Upper lobe of left lung (tissue), 6 donors: Measurements from ENCODE around the gene SMTNL2. TPM values are rescaled to one million over a fixed set of nuclear protein-coding genes. Genes with fewer than 3 reads are reported as not detected.

Source experiments
- ATAC-seq, 2 donors: fragments of 200-7000 bp; cut with Tn5 transposase; one replicate each; pipeline ENCODE4 v1.9.1; 2022; ENCODE audit warnings: mild to moderate bottlenecking in 2 of 2, moderate library complexity in 2 of 2; ENCODE audit not compliant: low FRiP score in 2 of 2
- DNase-seq, 2 donors: peaks; one replicate each; pipeline ENCODE4 v3.0.0-alpha.2; 2019 to 2020
- H3K27ac ChIP-seq, 4 donors: fragments of 200-600 bp; sonication (generic); one replicate each; pipeline ENCODE4 v1.5.1; 2016 to 2019
- H3K27me3 ChIP-seq, 4 donors: fragments of 200-600 bp; sonication (generic); one replicate each; pipeline ENCODE4 v1.5.1; 2017 to 2019
- H3K36me3 ChIP-seq, 4 donors: fragments of 200-600 bp; sonication (generic); one replicate each; pipeline ENCODE4 v1.5.1; 2016 to 2019
- H3K4me1 ChIP-seq, 4 donors: fragments of 200-600 bp; sonication (generic); one replicate each; pipeline ENCODE4 v1.5.1; 2018 to 2019
- H3K4me3 ChIP-seq, 4 donors: fragments of 200-600 bp; sonication (generic); one replicate each; pipeline ENCODE4 v1.5.1; 2017 to 2019; ENCODE audit warnings: mild to moderate bottlenecking in 2 of 4, moderate library complexity in 1 of 4
- H3K9me3 ChIP-seq, 4 donors: fragments of 200-600 bp; sonication (generic); one replicate each; pipeline ENCODE4 v1.5.1; 2018 to 2019
- EP300 ChIP-seq, 4 donors: sonication (generic); formaldehyde crosslinking; IDR thresholded peaks; one replicate each; pipeline ENCODE4 v1.5.1; 2017; ENCODE audit warnings: antibody characterized with exemption in 4 of 4, control low read depth in 2 of 4
- POLR2A ChIP-seq, 4 donors: fragments of 450-650 bp; IDR thresholded peaks; one replicate each; pipeline ENCODE4 v1.5.1; 2016 to 2017; ENCODE audit warnings: antibody characterized with exemption in 4 of 4, mild to moderate bottlenecking in 2 of 4
- POLR2AphosphoS5 ChIP-seq, 2 donors: sonication (generic); formaldehyde crosslinking; IDR thresholded peaks; one replicate each; pipeline ENCODE4 v1.5.1; 2017; ENCODE audit warnings: antibody characterized with exemption in 2 of 2
- WGBS, 2 donors: methylation state at CpG; one replicate each; pipeline ENCODE4 v1.1.5; 2017 to 2018; 5-methylcytosine and 5-hydroxymethylcytosine counted together
- total RNA-seq, 6 donors: library from RNA; depleted of rRNA in 4 of 6; stranded (reverse); fragments of >200 nt in 4 of 6; gene quantifications; one replicate each; pipeline versions ENCODE4 v1.1.0 to v1.2.1, GENCODE V29; 2016 to 2021
- TF ChIP-seq, protein P1 (sequence below), 6 experiments: fragments of 450-650 bp in 4 of 6; fragments of 200-600 bp in 2 of 6; sonication (generic) in 2 of 6; IDR thresholded peaks; one replicate each; pipeline ENCODE4 v1.5.1; 2016 to 2019; ENCODE audit warnings: antibody characterized with exemption in 6 of 6
- donor health status: DM: no; HTN: no; CAD: no; lungs with moderate emphysema.
- donor health status: DM: no; HTN: yes; CAD: no; lungs with severe emphysema.

The SMTNL2 gene
- total RNA-seq, 6 donors from 2014 or later = 0.49 to 7.3 (median 3.6) TPM

DNA sequence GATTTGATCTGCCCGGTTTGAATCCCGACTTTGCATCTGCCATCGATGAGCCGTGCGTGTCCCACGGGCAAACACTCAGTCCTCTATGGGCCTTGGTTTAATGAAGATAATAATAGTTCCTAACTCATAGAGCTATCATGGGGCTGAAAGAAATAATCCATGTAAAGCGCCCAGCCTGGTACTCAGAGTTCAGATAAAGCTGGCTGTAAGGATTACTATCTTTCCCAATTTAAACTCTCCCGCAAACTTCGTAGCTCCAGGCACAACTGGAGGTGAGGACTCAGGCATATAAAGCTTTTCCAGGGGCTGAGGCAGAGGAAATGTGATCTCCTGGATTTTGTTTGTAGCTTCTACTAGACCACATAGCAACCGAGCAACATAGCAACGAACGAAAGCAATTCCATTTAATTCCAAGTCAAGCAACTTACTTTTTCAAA, 40.9 kb downstream of the SMTNL2 start:
- Histone ChIP-seq H3K36me3 (no peaks in the 10 kb centered on the region), H3K27me3 (no peaks in the 10 kb centered on the region), H3K4me1 (peaks cover 4 to 8% (median 6%) of the 10 kb centered on the region in 4 donors), H3K9me3 (no peaks in the 10 kb centered on the region), H3K27ac (no peak overlapping the region), H3K4me3 (no peak overlapping the region)
- 85 to 88% methylated on average over 12 of the region's 12 CpGs for WGBS, 2 donors
- TF ChIP-seq POLR2A (IDR thresholded peaks at IDR 0.05) (no peak), EP300 (IDR thresholded peaks at IDR 0.05) (no peak), POLR2AphosphoS5 (IDR thresholded peaks at IDR 0.05) (no peak)
- TF ChIP-seq, protein P1, sequence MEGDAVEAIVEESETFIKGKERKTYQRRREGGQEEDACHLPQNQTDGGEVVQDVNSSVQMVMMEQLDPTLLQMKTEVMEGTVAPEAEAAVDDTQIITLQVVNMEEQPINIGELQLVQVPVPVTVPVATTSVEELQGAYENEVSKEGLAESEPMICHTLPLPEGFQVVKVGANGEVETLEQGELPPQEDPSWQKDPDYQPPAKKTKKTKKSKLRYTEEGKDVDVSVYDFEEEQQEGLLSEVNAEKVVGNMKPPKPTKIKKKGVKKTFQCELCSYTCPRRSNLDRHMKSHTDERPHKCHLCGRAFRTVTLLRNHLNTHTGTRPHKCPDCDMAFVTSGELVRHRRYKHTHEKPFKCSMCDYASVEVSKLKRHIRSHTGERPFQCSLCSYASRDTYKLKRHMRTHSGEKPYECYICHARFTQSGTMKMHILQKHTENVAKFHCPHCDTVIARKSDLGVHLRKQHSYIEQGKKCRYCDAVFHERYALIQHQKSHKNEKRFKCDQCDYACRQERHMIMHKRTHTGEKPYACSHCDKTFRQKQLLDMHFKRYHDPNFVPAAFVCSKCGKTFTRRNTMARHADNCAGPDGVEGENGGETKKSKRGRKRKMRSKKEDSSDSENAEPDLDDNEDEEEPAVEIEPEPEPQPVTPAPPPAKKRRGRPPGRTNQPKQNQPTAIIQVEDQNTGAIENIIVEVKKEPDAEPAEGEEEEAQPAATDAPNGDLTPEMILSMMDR (IDR thresholded peaks at IDR 0.05) = no peak
- ATAC-seq = peak in 1 of 2 donors; percentile 52
- DNase-seq = no peak

DNA sequence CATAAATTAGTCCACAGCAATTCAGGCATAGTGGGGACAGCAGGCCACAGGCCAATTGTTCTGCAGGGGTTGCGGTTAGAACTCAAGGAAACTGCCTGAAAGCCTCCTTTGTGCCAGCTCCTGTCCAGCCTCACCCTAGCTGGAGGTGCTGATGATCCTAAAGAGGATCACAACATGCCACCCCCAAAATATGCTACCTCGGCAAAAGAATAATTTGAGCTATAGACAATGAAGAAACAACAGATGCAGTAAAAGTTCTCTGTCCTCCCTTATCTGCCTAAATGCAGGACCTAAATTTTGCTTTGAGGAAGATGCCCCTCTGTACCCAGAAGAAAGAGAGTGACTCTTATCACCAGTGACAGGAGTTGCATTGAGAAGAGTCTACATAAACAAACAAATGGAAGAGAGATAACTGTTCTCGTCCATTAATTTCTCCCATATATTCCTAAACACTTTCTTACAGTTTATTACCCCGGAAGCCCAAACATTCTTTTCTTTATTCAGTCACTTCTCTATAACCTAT, 42.5 kb downstream of the SMTNL2 start:
- Histone ChIP-seq H3K4me3 (no peak overlapping the region), H3K9me3 (no peaks in the 10 kb centered on the region), H3K36me3 (no peaks in the 10 kb centered on the region), H3K27me3 (no peaks in the 10 kb centered on the region), H3K27ac (no peak overlapping the region), H3K4me1 (peaks cover 4 to 8% (median 6%) of the 10 kb centered on the region in 4 donors)
- TF ChIP-seq EP300 (IDR thresholded peaks at IDR 0.05) = no peak
- TF ChIP-seq POLR2AphosphoS5 (IDR thresholded peaks at IDR 0.05) = no peak
- TF ChIP-seq, protein P1 (IDR thresholded peaks at IDR 0.05) = no peak
- no peak for TF ChIP-seq POLR2A (IDR thresholded peaks at IDR 0.05)
- no peak for ATAC-seq
- DNase-seq = no peak
- 69 to 71% methylated on average over 4 of the region's 4 CpGs for WGBS, 2 donors

DNA sequence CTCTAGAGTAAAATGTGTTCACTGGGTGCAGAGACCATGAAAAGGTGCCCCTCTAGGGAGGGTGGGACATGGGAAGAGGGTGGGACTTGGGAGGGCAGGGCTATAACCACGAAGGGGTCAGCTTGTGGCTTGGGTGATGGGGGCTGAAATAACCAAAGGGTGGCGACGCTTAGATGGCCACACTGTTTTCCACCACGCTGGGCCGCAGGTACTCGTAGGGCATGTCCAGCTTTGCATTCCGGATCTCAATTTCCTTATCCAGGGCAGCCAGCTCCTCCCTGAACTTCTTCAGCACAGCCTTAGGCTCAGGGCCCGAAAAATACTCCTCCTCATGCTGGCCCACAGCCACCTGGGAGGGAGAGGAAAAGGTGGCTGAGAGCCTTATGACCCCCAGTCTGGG, 47.1 kb downstream of the SMTNL2 start:
- H3K27ac ChIP-seq = no peak overlapping the region
- ATAC-seq = no peak
- DNase-seq = no peak
- H3K36me3 ChIP-seq = no peaks in the 10 kb centered on the region
- H3K4me1 ChIP-seq = peaks cover 0 to 10% (median 4%) of the 10 kb centered on the region in 4 donors
- peaks cover 0 to 2% (median 0%) of the 10 kb centered on the region in 4 donors for H3K27me3 ChIP-seq
- no peaks in the 10 kb centered on the region for H3K9me3 ChIP-seq
- WGBS, 2 donors = 85% methylated on average over 7 to 8 of the region's 8 CpGs
- no peak overlapping the region for H3K4me3 ChIP-seq
- TF ChIP-seq EP300 (IDR thresholded peaks at IDR 0.05) = no peak
- TF ChIP-seq, protein P1 (IDR thresholded peaks at IDR 0.05) = no peak

DNA sequence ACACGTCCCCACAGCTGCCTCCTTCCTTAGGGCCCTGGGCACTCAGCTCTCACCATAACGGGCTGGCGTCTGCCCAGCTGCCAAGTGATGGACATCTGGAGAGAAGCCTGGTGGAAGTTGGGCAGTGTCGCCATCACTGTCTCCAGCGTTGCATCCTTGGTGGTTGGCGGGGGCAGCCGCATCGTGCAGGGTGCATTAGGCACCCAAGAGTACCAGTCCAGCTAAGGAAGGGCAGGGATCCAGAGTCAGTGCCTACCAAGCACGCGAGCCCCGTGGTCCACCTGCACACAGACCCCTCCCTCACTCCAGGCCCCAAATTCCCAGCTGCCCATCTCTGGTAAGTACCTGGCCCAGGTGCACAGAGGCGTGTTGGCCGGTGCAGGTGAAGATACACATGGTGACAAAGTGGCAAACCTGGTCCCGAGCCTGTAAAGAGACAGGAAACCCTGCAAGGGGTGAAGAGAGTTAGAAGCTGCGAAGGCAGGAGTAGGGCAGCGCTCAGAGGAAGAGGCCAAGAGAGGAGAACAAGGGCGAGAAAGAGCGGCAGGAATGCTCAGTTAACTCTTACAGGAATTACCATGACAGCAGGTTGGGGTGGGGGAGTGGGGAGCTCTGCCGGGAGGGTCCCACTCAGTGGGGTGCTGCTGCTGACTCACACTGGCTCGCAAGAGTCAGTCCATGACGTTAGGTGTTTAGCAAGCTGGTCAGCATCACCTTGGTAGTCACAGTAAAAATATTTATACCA, 47.7 kb downstream of the SMTNL2 start:
- TF ChIP-seq, protein P1 (IDR thresholded peaks at IDR 0.05) = no peak
- TF ChIP-seq POLR2AphosphoS5 (IDR thresholded peaks at IDR 0.05) = no peak
- Histone ChIP-seq H3K27ac (no peak overlapping the region), H3K4me3 (no peak overlapping the region), H3K9me3 (no peaks in the 10 kb centered on the region), H3K36me3 (no peaks in the 10 kb centered on the region), H3K4me1 (peaks cover 0 to 11% (median 4%) of the 10 kb centered on the region in 4 donors), H3K27me3 (peaks cover 0 to 2% (median 0%) of the 10 kb centered on the region in 4 donors)
- WGBS, 2 donors = 62 to 76% methylated on average over 13 to 21 of the region's 21 CpGs
- ATAC-seq (no peak), DNase-seq (peak in 1 of 2 donors; percentile 59)

DNA sequence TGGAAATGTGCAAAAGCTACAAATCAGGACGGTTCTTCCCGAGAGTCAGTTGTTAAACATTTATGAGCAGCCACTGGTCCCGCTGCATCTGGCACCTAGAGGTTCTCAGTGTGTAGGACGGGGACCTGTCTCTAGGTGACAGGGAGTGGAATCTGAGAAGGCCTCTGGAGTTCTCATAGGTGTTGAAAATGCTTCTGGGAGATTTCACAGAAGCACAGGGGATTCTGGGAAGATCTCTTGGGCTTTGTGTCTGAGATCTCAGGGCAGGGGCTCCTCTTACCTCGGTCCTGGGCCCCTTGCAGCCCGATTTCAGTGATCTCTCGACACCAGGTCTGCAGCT, 48.2 kb downstream of the SMTNL2 start:
- peaks cover 0 to 2% (median 0%) of the 10 kb centered on the region in 4 donors for H3K27me3 ChIP-seq
- no peak overlapping the region for H3K27ac ChIP-seq
- no peak for ATAC-seq
- H3K4me3 ChIP-seq = no peak overlapping the region
- no peak for DNase-seq
- peaks cover 0 to 11% (median 4%) of the 10 kb centered on the region in 4 donors for H3K4me1 ChIP-seq
- no peaks in the 10 kb centered on the region for H3K9me3 ChIP-seq
- 76 to 77% methylated on average over 6 to 7 of the region's 7 CpGs for WGBS, 2 donors
- H3K36me3 ChIP-seq = no peaks in the 10 kb centered on the region
- TF ChIP-seq POLR2AphosphoS5 (IDR thresholded peaks at IDR 0.05) (no peak), EP300 (IDR thresholded peaks at IDR 0.05) (no peak), POLR2A (IDR thresholded peaks at IDR 0.05) (no peak)
- TF ChIP-seq, protein P1 (IDR thresholded peaks at IDR 0.05) = no peak
